ENCODE measurements around the gene COBL.

Gene COBL

GRCh38 chr7:51175316-51175991 lies 141.2 kb downstream of the COBL start:
- no peak overlapping the region for H3K27ac Mint-ChIP-seq
- H3K27me3 Mint-ChIP-seq = peaks cover 4% of the 10 kb centered on the region
- H3K36me3 Mint-ChIP-seq (ENCODE audit: low read depth) = no peaks in the 10 kb centered on the region
- H3K4me1 Mint-ChIP-seq (ENCODE audit: low read depth) = no peaks in the 10 kb centered on the region
- H3K4me3 Mint-ChIP-seq = no peak overlapping the region
- no peaks in the 10 kb centered on the region for H3K9me3 Mint-ChIP-seq

- peaks cover 36% of the 10 kb centered on the region for H3K27me3 Mint-ChIP-seq
- H3K4me1 Mint-ChIP-seq (ENCODE audit: low read depth) = no peaks in the 10 kb centered on the region
- H3K27ac Mint-ChIP-seq = no peak overlapping the region
- no peaks in the 10 kb centered on the region for H3K36me3 Mint-ChIP-seq (ENCODE audit: low read depth)
- no peaks in the 10 kb centered on the region for H3K9me3 Mint-ChIP-seq
- no peak overlapping the region for H3K4me3 Mint-ChIP-seq
These were observed 151.3 kb downstream of the COBL start for GRCh38 chr7:51165337-51165736.

DNA sequence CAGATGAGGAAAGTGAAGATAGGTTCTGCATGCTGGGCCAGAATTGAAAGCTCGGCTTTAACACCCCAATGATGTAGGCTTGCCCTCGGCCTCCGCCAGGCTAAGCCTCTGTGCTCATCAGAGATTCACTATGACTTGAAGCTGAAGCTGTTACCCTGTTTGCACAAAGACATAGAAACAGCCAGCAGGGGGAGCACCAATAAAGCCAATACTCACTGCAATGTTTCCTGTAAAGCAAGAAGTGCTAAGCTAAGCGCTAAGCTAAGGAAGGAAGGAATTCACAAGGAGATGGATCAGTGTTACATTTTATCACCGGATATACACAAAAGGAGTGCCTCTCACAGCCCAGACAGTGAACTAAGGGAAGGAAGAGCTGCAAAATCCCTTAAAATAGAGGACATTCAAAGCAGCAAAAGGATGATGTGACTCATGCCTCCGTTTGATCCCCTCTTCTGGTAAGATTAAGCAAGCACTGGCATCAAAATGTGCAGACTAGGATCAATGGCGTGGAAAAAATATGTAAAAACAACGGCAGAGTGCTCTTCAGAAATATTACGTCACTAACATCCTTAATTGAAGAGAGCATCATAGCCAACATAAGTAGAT lies 153.8 kb downstream of the COBL start:
- H3K27me3 Mint-ChIP-seq = peaks cover 41% of the 10 kb centered on the region
- no peaks in the 10 kb centered on the region for H3K9me3 Mint-ChIP-seq
- no peaks in the 10 kb centered on the region for H3K36me3 Mint-ChIP-seq (ENCODE audit: low read depth)
- no peak overlapping the region for H3K27ac Mint-ChIP-seq
- no peaks in the 10 kb centered on the region for H3K4me1 Mint-ChIP-seq (ENCODE audit: low read depth)
- H3K4me3 Mint-ChIP-seq = no peak overlapping the region

GRCh38 chr7:51161937-51162336 lies 154.7 kb downstream of the COBL start:
- peaks cover 36% of the 10 kb centered on the region for H3K27me3 Mint-ChIP-seq
- no peak overlapping the region for H3K27ac Mint-ChIP-seq
- H3K4me3 Mint-ChIP-seq = no peak overlapping the region
- H3K9me3 Mint-ChIP-seq = no peaks in the 10 kb centered on the region
- no peaks in the 10 kb centered on the region for H3K4me1 Mint-ChIP-seq (ENCODE audit: low read depth)
- no peaks in the 10 kb centered on the region for H3K36me3 Mint-ChIP-seq (ENCODE audit: low read depth)

DNA sequence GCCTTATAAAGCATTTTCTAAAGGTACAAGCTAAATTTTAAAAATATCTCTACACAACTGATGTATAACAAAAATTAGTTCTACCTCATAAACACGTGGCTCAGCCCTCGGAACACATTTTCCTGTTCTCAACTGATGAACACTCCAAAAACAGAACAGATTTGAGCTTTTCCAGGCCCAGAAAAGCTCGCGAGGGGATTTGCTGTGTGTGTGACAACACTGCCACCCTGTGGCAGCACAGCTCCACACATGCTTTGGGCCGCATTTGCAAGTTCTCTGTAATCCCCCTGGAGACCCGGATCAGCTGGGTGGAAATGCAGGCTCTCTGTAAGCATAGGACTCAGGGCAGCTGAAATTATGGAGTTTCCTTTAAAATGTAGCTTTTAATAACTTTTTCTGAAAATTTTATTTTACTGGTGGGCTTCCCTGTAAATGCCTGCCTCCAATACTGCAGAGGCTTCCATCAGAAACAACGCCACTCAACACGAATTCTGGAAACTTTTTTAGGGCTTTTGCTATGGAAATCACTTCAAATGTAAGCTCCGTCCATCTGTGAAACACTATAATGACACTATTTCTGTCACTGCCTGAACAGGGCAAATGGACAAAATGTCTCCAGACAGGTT lies 155.5 kb downstream of the COBL start:
- Mint-ChIP-seq H3K36me3 (ENCODE audit: low read depth) (no peaks in the 10 kb centered on the region), H3K4me3 (no peak overlapping the region), H3K9me3 (no peaks in the 10 kb centered on the region), H3K27ac (no peak overlapping the region), H3K27me3 (peaks cover 29% of the 10 kb centered on the region), H3K4me1 (ENCODE audit: low read depth) (no peaks in the 10 kb centered on the region)

DNA sequence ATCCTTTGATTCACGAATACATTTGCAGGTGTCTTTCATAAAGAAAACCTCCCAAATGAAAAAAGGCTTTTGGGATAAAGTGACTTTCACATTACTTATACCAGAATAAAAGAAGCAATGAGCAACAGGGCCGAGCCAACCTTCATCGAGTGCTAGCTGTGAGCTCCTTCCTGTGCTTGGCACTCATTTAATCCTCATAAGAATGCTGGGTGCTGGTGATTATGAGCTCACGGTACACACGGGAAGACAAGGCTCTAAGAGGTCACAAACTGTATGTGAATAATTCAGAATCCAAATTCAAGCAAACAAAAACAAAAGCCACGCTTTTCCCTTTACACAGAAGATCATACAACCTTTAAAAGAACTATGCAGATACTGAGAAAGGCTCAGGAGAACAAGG lies 156.2 kb downstream of the COBL start:
- Mint-ChIP-seq H3K4me1 (ENCODE audit: low read depth) (no peaks in the 10 kb centered on the region), H3K27me3 (peaks cover 25% of the 10 kb centered on the region), H3K4me3 (no peak overlapping the region), H3K9me3 (no peaks in the 10 kb centered on the region), H3K27ac (no peak overlapping the region), H3K36me3 (ENCODE audit: low read depth) (no peaks in the 10 kb centered on the region)

DNA sequence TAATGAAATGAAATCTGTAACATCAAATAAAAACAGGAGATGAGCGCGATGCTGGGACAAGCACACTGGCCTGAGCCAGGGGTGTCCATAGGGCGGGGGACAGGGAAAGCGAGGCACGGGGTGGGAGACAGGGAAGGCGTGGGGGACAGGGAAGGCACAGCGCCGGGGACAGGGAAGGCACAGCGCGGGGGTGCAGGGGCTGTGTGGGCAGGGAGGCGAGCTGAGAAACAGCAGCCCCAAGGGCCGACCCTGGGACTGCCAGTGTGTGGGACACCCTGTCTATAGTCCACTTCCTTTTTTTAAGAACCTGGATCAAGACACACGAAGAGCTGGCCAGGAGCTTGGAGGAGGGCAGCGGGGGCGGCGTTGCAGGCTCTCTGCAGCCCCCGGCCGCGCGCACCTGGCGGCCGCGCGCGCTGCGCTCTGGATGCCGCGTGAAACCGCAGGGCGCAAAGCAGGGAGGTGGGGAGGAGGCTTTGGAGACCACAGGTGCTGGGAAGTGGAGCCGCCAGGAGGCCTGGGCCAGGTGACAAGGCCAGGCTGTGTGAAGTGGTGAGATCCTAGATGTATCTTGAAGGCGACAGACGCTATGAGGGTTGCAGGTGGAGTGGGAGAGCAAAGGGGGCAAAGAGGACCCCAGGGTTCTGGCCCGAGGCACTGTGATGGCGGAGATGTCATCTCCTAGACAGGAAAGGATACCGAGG lies 157.7 kb downstream of the COBL start:
- Mint-ChIP-seq H3K27me3 (peaks cover 14% of the 10 kb centered on the region), H3K27ac (no peak overlapping the region), H3K9me3 (no peaks in the 10 kb centered on the region), H3K36me3 (ENCODE audit: low read depth) (no peaks in the 10 kb centered on the region), H3K4me3 (no peak overlapping the region), H3K4me1 (ENCODE audit: low read depth) (no peaks in the 10 kb centered on the region)

- peaks cover 10% of the 10 kb centered on the region for H3K27me3 Mint-ChIP-seq
- H3K27ac Mint-ChIP-seq = no peak overlapping the region
- H3K9me3 Mint-ChIP-seq = no peaks in the 10 kb centered on the region
- H3K4me1 Mint-ChIP-seq (ENCODE audit: low read depth) = no peaks in the 10 kb centered on the region
- no peaks in the 10 kb centered on the region for H3K36me3 Mint-ChIP-seq (ENCODE audit: low read depth)
- H3K4me3 Mint-ChIP-seq = no peak overlapping the region
These were observed 158.4 kb downstream of the COBL start for GRCh38 chr7:51158211-51158610.

GRCh38 chr7:51154201-51154600 lies 162.4 kb downstream of the COBL start:
- Mint-ChIP-seq H3K27ac (no peak overlapping the region), H3K4me3 (no peak overlapping the region), H3K36me3 (ENCODE audit: low read depth) (no peaks in the 10 kb centered on the region), H3K9me3 (no peaks in the 10 kb centered on the region), H3K4me1 (ENCODE audit: low read depth) (no peaks in the 10 kb centered on the region), H3K27me3 (peaks cover 4% of the 10 kb centered on the region)

- H3K4me3 Mint-ChIP-seq = no peak overlapping the region
- H3K27ac Mint-ChIP-seq = no peak overlapping the region
- no peaks in the 10 kb centered on the region for H3K36me3 Mint-ChIP-seq (ENCODE audit: low read depth)
- H3K4me1 Mint-ChIP-seq (ENCODE audit: low read depth) = no peaks in the 10 kb centered on the region
- H3K27me3 Mint-ChIP-seq = no peaks in the 10 kb centered on the region
- peaks cover 7% of the 10 kb centered on the region for H3K9me3 Mint-ChIP-seq
These were observed 163.9 kb downstream of the COBL start for GRCh38 chr7:51152706-51153200.

GRCh38 chr7:51151455-51151854 lies 165.2 kb downstream of the COBL start:
- Mint-ChIP-seq H3K4me3 (no peak overlapping the region), H3K4me1 (ENCODE audit: low read depth) (no peaks in the 10 kb centered on the region), H3K9me3 (peaks cover 11% of the 10 kb centered on the region), H3K27me3 (no peaks in the 10 kb centered on the region), H3K27ac (no peak overlapping the region), H3K36me3 (ENCODE audit: low read depth) (no peaks in the 10 kb centered on the region)

DNA sequence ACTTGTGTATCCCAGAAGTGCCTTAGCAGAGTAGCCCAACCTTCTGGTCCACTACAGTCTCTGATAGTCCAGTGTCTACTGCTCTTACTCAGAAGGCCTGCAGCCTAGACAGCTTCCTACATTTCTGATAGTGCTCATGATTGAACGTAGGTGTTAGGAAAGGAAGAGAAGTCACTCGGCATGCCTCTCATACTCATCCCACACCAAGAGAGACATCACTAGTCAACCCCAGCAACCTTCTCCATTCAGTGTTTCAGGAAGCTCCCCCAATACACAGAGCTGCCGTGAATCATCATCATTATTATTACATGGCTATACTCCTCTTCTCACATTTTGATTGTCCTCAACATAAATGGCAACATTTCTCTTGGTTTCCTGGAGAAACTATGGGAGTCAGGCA lies 166.4 kb downstream of the COBL start:
- no peak overlapping the region for H3K4me3 Mint-ChIP-seq
- no peaks in the 10 kb centered on the region for H3K36me3 Mint-ChIP-seq (ENCODE audit: low read depth)
- no peaks in the 10 kb centered on the region for H3K27me3 Mint-ChIP-seq
- H3K4me1 Mint-ChIP-seq (ENCODE audit: low read depth) = no peaks in the 10 kb centered on the region
- H3K9me3 Mint-ChIP-seq = peaks cover 11% of the 10 kb centered on the region
- no peak overlapping the region for H3K27ac Mint-ChIP-seq

- no peak overlapping the region for H3K4me3 Mint-ChIP-seq
- no peaks in the 10 kb centered on the region for H3K36me3 Mint-ChIP-seq (ENCODE audit: low read depth)
- no peak overlapping the region for H3K27ac Mint-ChIP-seq
- peaks cover 4% of the 10 kb centered on the region for H3K27me3 Mint-ChIP-seq
- peaks cover 11% of the 10 kb centered on the region for H3K9me3 Mint-ChIP-seq
- no peaks in the 10 kb centered on the region for H3K4me1 Mint-ChIP-seq (ENCODE audit: low read depth)
These were observed 168.4 kb downstream of the COBL start for GRCh38 chr7:51148216-51148615.

DNA sequence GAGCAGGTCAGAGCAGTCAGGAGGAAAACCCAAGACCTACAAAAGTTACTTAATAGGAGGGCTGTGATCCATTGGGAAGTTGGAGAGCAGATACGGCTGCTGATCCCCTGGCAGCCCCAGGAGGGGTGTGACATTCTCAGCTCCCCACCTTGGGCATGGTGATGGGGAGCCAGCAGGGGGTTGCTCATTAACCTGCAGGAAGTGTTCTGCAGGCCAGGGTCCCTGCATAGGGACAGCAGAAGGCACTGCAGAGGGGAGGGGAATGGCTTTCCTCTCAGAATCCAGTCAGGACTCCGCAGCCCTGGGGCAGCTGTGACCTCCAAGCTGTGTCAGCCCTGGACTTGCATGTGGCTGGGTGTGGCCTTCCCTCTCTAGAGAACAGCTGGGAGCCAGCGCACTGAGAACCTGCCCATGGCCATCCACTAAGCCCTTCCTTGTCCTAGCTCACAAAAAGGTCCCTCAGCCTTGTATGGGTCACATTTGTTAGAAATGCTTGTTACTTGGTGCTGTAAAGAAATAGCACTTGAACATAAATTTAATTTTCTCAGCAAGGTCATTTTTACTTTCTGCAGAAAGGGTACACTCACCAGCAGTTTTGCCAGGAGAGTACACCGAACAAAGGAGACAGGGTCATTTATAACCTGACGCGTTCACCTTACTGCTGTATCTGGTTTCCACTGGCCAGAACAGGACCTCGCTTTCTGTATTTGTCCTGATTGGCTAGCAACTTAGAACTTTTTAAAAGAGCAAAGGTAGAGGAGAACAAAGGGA lies 169.6 kb downstream of the COBL start:
- Mint-ChIP-seq H3K36me3 (ENCODE audit: low read depth) (no peaks in the 10 kb centered on the region), H3K27ac (no peak overlapping the region), H3K4me1 (ENCODE audit: low read depth) (no peaks in the 10 kb centered on the region), H3K27me3 (peaks cover 4% of the 10 kb centered on the region), H3K4me3 (no peak overlapping the region), H3K9me3 (peaks cover 11% of the 10 kb centered on the region)

All from stimulated activated naive CD8-positive, alpha-beta T cell treated with anti-CD3 and anti-CD28 coated beads, Interleukin-15, Interleukin-2, amounts not matched to agents 100 ng/mL and 50 ng/mL, for 24 hours (primary cell).